Posterior cingulate gyrus (tissue), 11 donors: ENCODE results near the gene SRGAP3.
A peak's percentile ranks its signal among the peaks of the same experiment; 100 is the strongest.

Source experiments
- DNase-seq, 10 donors: peaks; one replicate each; pipeline versions ENCODE4 v3.0.0 to v3.0.0-alpha.2; 2020 to 2021; ENCODE audit warnings: mixed read lengths in 3 of 10
- intact Hi-C: fragments of 100-400 bp; cut with DNase I; formaldehyde crosslinking; loops from one replicate; pipeline ENCODE4 v1.15.1; 2023

The SRGAP3 gene

DNA sequence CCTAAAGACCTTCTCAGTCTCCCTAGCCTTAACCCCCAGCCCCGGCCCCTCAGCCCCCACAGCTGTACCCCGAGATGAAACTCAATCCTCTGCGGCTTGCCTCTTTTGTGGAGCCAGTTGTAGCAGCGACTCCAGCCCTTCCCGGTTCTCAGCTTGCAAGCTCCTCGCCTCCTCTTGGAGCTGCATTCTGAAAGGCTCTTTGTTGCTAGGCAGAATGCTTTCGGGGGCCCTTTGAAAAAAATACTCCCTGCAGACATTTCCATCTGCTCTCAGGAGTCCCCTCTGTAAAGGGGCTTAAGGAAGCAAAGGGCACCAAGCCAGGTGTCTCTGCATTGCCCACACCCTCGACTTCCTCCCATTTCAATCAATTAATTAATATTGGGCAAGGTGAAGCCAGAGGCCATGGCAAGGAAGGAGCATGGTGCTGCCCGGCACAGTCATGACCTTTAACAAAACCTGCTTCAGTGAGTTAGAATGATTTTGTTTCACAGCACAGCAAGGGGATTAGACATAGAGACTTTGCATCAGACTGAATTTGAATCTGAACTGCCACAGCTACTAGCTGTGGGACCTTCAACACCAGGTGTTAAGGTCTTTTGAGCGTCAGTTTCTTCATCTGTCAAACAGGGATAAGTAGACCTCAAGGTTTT lies 65.5 kb downstream of the SRGAP3 start:
- intact Hi-C loops, result no loop called here
- peak in 9 of 10 donors; percentile 49 to 93 (median 73) for DNase-seq

GRCh38 chr3:9183011-9183410 lies 66.4 kb downstream of the SRGAP3 start:
- intact Hi-C loops, result no loop called here
- peak in 9 of 10 donors; percentile 46 to 89 (median 61) for DNase-seq

DNA sequence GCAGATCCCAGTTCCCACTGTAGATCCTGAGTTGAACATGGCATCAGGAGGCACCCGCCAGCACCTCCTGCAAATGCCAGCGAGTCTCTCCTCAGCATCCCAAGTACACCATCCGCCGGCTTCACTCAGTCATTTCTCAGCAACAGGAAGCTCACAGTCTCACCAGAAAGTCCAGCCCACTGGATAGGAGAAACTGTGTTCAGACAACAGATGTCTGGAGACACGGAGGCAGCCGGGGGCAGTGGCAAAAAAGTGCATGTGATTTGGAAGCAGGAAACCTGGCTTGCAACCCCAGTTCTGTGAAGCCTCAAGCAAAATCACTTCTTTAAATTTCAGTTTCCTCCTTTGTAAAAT lies 68.7 kb downstream of the SRGAP3 start:
- intact Hi-C loops, result no loop called here
- peak in 8 of 10 donors; percentile 25 to 95 (median 63) for DNase-seq

DNA sequence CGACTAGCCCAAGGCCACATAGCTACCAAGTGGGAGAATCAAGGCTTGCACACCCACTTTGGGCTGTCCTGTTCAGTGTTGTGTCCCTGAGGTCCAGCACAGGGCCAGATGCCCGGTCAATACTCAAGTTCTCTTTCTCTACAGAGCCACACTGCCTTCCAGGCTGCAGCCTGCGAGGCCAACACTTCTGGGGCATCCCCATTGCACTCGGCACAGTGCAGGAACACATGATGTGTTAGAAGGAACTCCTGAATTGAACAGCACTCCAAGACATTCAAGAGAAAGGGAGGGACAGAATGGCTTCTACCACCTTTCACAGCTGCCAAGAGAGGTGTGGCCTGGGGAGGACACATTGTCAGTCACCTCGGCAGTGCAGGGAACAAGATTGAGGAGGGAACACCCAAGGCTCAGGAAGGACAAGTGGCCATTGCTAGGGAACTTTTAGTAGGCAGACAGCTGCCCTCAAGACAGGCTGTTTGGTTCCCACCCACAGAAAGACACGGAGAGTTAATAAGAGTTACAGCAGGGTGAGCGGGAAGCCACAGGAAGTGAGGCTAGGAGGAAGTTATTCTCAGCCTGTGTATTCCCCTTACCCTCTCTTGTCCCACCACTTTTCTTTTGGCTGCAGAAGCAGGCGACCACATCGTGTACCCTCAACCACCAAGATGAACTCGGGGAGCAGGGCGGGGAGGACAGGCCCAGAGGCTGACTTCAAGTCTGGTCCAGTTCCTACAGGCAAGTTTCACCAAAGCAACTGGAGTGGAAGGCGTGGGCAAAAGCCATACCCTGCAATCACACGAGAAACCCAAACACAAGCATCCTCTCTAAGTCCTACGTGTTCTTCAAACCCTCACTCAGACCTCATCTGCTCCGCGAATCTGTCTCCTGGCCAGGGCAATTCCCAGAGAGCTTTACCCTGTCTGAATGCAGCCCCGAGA lies 69.4 kb downstream of the SRGAP3 start:
- intact Hi-C loops, result no loop called here
- no peak for DNase-seq

- intact Hi-C loops, result no loop called here
- DNase-seq, result no peak
Measured at GRCh38 chr3:9178697-9179096, 70.7 kb downstream of the SRGAP3 start.

- DNase-seq, result no peak
- intact Hi-C loops, result no loop called here
Measured at GRCh38 chr3:9175421-9175820, 74.0 kb downstream of the SRGAP3 start.

DNA sequence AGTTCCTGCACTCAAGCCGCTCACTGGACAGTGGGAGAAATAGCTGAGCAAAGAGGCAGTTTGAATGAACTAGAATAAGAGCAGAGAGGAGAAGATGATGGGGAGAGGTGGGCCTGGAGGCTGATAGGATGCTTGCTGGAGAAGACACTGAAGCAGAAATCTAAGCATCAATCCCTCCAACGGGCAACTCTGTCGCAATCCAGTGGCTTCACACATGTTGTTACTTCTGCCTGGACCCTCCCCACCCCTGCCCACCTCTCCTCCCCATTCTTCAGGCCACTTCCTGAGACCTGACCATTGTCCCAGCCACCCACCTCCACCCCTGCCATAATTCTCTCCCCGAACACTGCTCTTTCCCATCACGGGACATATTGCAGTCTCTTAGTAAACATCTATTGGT lies 76.0 kb downstream of the SRGAP3 start:
- intact Hi-C loops, result no loop called here

GRCh38 chr3:9172851-9173321 lies 76.6 kb downstream of the SRGAP3 start:
- DNase-seq, result peak in 6 of 10 donors; percentile 17 to 90 (median 67)
- intact Hi-C loops, result no loop called here

More for the DNA sequence above, 76.0 kb downstream of the SRGAP3 start:
- no peak for DNase-seq

DNA sequence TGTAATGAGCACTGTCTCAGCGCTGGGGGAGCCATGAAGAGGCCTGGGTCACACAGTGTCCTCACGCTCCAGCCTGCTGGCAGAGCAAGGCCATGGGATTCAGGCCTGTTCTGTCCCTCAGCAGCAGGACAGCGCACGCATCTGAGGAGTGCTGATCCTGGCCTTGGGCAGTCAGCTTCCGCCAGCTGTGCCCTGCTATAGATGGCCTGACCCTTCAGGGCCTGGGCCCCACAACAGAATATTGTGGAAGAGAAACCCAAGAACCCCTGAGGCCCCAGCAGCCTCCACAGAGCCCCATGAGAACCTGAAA lies 78.6 kb downstream of the SRGAP3 start:
- intact Hi-C loops, result no loop called here
- no peak for DNase-seq

DNA sequence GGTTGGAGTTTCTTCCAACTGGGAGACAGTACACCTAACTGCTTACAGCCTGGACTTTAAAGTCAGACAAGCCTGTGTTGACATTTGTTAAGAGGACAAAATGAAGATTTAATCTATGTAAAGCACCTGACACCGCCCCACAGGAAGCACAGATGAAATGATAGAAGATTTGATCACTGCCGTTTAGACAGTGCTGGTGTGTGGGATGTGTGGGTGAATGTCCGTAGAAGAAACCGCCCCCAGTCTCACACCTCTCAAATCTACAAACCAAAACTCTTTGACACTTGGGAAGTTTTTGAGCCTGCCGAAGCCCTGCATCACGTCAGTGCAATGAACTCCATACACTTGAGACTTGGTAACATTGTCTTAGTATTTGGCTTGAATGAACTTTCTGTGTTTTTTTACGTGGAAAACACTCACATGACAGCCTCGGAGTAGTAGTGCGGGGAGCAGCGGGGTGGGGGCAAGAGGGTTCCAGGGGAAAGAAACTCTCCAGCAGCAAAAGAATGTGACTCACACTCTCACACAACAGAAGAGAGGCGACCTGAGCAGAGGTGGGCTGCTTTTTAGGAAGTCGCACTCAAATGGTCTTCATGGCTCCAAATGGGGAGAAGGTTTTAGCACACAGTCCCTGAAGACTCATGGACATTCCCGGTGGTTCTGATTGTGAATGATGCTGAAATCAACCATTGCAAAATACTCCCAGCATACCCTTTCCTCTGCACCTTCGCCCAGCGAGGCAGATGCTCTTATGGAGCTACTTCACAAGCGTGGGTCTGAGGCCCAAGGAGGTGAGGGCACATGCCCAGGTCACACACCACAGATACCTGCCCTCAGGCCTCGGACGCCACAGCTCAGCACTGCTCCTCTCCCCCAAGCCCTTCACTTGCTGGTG lies 79.2 kb downstream of the SRGAP3 start:
- DNase-seq, result no peak
- intact Hi-C loops, result no loop called here

GRCh38 chr3:9169326-9169725 lies 80.1 kb downstream of the SRGAP3 start:
- intact Hi-C loops, result no loop called here
- no peak for DNase-seq

GRCh38 chr3:9168241-9168741 lies 81.2 kb downstream of the SRGAP3 start:
- intact Hi-C loops, result no loop called here
- peak in 1 of 10 donors; percentile 74 for DNase-seq

DNA sequence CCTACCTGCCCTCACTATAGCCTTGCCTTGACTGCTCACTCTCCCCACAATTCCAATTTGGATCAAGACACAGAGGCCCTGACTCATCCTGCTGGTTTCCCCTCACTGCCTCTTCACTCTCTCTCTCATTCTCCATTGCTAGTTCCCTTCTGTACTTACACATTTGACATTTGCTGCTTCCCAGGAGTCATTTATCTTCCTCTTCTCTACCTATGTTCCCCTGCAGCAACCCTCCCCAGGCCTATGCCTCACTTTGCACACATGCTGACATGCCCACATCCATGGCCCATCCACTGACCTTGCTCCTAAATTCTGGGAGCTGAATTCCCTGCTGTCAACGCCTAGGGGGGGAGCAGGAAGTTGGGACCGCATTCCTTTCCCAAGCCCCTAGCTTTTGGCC lies 82.2 kb downstream of the SRGAP3 start:
- intact Hi-C loops, result no loop called here
- no peak for DNase-seq

DNA sequence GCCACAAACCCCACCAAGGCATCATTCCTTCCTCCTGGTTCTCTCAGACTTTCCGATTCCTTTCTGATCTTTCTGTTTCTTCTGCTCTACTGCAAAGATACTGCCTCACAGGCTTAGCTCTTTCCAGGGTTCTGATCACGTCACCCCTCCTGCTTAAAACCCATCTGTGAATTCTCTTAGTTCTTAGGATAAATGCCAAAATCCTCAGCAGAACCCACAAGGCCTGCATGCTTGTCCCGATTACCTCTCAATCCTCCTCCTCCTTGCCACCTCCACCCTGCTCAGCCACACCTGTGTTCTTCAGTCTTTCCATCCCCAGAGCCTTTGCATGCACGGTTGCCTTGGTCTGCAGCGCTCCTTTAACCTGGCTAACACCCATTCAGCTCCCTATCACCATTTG lies 84.0 kb downstream of the SRGAP3 start:
- intact Hi-C loops, result no loop called here
- DNase-seq, result no peak

GRCh38 chr3:9163289-9163688 lies 86.2 kb downstream of the SRGAP3 start:
- DNase-seq, result no peak
- intact Hi-C loops, result no loop called here

- intact Hi-C loops, result no loop called here
- no peak for DNase-seq
Measured at GRCh38 chr3:9161811-9162210, 87.6 kb downstream of the SRGAP3 start.

GRCh38 chr3:9161298-9161697 lies 88.1 kb downstream of the SRGAP3 start:
- no peak for DNase-seq
- intact Hi-C loops, result no loop called here

DNA sequence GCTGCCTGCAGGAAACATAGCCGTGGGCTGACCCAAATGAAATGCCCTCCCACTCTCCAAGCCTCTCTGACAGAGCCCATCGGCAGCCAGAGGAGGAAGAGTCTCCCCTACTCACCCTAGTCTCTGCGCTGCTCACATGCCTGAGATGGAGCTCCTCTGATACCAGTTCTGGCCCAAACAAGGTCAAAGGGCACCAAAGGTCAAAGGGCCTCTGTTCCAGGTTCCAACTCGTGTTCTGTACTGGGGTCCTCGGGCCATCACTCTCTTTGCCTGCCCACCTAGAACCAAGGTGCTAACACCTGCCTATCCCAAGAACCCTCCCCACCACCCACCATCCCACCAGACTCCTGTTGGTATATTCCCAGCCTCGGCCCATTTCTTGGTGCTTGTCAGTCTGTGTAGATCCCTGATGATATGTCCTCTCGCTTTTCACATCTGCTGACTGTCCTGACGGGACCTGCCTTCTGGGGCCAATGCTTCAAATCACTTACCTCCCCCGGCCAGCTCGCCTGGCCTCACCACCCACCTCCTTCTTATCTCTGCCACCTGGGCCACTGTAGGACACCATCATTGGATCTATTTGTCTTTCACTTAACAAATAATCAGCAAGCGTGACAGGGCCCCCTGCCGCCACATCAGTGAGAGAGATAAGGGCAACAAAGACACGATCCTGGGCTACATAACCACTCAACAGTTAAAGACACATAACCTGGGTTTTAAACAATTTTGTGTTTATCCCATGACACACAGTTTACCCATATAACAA lies 90.4 kb downstream of the SRGAP3 start:
- intact Hi-C loops, result no loop called here

GRCh38 chr3:9157651-9158362 lies 91.6 kb downstream of the SRGAP3 start:
- intact Hi-C loops, result no loop called here
- no peak for DNase-seq

More for the DNA sequence above, 90.4 kb downstream of the SRGAP3 start:
- DNase-seq, result no peak
